ENCODE data around the gene EHD3.

Gene EHD3

DNA sequence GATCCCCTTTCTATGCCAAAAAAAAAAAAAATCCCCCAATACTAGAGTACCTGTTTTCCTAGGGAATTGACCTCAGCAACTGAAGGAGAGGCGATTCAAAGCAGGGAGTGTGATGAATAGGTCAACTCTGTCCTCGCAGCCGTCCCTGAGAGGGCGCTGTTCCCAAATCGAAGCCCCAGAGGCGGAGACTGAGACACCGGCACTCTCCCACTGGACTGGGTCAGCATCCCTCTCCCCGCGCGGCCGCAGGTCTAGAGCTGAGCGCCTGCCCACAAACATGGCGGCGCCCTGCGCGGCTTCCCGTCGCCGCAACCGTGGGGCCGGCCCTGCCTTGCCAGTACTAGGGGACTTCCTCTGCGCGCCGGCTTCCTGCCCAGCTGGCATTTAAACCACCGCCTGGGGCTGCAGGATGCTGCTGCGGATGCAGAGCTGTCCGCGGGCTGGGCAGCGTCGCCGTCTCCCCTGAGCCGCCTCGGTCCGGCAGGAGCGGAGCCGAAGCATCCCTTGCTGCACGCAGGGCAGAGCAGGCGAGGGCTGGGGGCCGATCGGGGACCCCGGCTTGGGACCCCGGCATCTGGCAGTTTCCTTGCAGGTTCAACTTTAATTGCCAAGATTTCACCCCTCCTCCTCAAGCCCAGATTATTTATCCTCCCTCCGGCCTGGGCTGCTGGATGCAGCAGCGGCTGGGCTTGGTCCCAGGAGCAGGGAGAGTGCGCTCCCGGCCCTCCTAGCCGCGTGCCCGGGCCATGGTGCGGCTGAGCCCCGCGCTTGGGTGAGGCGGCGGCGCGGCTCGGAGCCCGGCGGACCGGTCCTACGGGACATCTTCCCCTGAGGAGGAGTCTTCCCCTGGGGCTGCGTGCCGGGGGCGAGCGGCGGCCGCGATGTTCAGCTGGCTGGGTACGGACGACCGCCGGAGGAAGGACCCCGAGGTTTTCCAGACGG lies at the start of gene EHD3:
TSS of gene EHD3 (plus strand) at position 412 of the 942 bp plus-strand sequence. CDS start at position 882, 470 bp downstream.
- DNase-seq = peak; percentile 98

GRCh38 chr2:31187166-31187565 lies 46.8 kb upstream of the EHD3 start:
- no peak for DNase-seq

- DNase-seq = no peak
These were observed 45.8 kb upstream of the EHD3 start for GRCh38 chr2:31188131-31188530.

DNA sequence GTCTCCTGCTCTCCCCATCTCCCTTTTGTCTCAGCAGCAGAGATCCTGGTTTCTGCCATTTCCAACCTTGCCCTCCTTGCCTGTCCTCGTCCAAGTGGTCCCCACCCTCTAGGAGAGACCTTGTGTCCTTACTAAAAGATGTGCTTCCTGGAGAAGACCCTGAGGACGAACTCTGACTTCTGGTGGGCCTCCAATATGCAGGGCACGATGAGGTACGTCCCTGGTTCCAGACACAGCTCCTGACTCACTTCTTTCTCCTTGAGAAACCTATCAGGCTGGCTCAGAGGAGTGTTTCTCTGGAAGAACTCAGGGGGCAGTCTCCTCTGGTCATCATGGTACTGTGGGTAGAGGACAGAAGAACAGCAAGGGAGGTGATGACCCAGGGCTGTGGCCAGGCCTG lies 44.8 kb upstream of the EHD3 start:
- no peak for DNase-seq

GRCh38 chr2:31190188-31190587 lies 43.8 kb upstream of the EHD3 start:
- no peak for DNase-seq

DNA sequence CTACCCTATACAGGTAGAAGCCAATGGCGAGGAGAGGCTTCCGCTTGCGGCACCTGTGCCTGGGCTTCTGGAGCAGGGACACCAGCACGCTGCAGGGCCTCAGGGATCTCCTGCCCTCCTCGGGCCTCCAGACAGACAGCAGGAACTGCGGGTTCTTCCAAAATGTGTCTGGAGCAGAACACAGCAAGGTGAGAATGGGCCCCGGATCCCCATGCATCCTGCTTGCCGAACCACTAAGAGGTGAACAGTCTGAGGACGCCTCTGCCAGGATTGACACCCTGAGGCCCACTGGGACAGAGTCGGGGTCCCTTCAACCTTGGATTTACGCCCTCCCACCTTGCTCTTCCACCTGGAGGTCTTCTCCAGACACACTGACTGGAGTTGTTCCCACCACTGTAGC lies 42.0 kb upstream of the EHD3 start:
- DNase-seq = no peak

- DNase-seq = no peak
These were observed 41.6 kb upstream of the EHD3 start for GRCh38 chr2:31192396-31192795.

DNA sequence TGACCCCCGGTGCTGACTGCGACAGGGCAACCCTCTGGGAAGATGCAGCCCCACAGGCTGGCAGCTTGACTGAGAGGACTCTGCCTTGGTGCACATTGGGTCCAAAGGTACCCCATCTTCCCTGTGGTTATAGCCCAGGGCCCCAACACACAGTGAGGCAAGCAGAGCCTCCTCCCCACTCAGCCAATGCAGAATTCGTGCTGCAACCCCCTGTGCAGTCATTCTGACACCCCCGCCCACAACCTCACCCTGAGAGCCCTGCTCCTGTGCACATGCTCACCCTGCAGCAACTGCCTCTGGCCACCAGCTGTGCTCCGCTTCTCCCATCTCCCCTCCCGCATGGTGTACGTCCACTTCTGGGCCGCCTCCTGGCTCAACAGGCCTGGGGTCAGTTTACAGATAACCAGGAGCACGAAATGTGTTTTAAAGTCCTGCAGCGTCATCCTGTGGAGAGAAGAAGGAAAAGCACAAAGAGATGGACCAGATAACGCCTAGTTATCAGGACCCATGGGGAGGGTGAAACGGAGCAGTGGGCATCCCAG lies 41.0 kb upstream of the EHD3 start:
- no peak for DNase-seq

DNA sequence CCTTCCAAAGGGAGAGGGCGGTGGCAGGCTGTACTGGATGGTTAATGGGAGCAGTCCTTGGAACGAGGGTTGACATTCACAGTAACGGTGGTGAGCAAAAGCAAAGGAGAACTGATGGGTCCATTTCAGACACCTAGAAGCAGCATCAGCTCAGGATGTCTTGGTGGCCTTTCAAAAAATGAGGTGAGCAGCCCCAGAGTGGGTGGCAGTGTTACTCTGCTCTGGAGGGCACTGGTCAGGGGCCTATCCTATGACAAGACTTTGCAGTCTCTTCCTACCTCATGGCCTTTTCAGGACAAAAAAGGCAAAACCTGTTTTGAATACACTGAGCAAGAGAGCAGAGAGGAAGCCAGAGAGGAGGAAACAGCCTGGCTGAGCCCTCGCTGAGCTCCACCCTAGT lies 40.1 kb upstream of the EHD3 start:
- DNase-seq = no peak

DNA sequence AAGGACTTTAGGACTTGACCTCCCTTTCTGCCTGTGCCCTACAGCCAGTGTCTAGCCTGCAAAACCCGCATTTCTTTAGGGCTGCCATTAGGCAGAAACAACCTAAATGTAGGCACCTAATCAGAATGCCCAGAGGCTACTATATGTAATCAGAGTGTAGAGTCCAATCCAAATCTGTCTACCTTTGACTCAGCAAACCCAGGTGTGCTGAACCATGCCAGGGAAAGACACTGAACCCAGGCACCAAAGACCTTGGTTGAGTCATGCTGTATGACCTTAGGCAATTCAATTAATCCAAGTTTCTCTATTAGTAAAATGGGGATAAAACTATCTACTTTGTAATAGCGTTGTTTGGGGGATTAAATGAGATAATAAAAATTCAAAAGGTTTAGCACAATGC lies 37.3 kb upstream of the EHD3 start:
- DNase-seq = no peak

DNA sequence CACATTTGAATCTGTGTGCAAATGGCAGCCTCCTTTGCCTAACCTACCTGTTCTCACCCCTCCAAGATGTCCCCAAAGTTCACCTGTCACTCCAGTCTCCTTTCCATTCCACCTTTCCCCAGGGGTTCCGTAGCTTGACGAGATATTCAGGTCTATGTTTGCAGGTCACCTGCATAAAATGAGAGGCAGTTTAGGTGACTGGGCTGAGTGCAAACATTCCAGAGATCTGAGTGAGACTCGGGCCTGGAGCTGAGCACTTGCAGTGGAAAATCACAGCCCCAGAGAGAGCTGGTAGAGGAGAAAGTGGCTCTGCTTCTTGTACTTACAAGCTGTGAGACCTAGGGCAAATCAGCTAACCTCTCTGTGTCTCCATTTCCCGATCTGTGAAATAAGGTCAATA lies 36.8 kb upstream of the EHD3 start:
- no peak for DNase-seq

DNA sequence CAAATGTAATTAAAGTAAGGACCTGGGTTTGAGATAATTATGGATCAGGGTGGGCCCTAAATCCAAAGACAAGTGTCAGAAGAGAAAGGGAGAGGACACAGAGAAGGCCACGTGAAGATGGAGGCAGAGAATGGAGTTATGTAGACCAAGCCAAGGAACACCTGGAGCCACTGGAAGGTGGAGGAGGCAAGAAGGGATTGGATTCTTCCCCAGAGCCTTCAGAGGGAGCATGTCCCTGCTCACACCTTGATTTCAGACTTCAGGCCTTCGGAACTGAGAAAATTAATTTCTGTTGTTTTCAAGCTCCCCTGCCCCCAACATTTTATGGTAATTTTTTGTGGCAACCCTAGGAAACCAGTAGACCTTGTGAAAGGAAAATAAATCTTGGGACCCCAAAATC lies 36.3 kb upstream of the EHD3 start:
- no peak for DNase-seq

DNA sequence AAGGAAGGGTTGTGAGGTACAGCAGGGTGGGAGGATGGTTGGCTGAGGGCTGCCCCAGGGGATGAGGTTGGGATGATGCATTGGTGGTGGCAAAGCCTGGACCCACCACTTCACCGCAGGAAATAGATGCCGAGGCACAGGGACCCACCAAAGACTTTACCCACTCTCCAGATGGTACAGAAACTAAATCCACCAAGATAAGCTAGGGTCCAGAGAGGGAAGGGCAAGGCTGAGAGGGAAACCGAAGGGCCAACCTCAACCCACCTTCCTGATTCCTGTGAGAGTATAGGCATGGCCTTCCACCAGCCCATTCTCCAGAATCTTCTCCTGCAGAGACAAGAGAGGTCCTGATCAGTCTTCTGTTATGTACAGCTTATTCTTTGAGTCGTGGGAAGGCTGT lies 34.7 kb upstream of the EHD3 start:
- DNase-seq = no peak

DNA sequence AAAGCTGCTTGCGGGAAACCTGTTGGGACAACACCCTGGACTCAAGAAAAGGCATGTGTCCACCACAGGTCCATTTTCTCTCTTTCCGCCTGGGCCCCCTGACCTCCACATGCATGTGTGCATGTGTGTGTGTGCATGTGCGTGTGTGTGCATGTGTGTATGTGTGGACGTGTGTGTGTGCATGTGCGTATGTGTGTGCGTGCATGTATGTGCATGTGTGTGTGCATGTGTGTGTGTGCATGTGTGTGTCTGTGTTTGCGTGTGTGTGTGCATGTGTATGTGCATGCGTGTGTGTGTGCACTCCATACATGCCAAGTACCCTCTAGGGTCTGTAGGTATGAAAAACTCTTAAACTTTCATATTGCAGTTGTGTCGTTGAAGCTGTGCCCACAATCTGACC lies 33.0 kb upstream of the EHD3 start:
- no peak for DNase-seq

GRCh38 chr2:31202041-31202440 lies 31.9 kb upstream of the EHD3 start:
- no peak for DNase-seq

DNA sequence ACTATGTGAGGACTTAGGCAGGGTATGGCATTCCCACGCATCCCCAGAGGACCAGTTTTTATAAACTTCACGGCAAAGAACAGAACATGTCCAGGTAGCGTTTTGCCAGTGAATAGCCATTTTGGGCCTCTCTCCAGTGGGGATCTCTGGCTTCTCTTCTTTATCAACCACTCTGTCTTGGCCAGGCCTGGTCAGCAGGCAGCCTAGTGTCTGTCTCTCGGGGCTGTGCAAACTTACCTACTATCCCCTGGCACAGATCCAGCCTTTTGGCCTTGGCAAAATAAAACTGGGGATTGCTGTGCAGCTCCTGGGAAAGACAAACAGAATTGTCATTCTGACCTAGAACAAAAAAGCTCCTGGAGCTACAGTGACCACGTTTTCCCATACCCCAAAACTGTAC lies 31.1 kb upstream of the EHD3 start:
- no peak for DNase-seq

- no peak for DNase-seq
These were observed 30.0 kb upstream of the EHD3 start for GRCh38 chr2:31203916-31204315.

DNA sequence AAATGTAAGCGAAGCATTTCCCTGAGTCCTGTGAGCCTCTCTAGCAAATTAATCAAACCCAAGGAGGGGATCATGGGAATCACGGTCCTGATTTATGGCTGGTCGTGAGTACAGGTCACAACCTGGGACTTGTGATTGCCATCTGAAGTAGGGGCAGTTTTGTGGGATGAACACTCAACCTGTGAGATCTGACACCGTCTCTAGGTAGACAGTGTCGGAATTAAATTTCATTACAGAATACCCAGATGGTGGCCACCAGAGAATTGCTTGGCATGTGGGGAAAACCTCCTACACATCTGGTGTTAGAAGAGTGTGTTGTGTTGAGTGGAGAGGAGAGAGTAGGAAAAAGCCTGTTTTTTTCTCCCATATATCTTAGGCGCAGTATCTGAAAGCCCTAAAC lies 29.2 kb upstream of the EHD3 start:
- no peak for DNase-seq

DNA sequence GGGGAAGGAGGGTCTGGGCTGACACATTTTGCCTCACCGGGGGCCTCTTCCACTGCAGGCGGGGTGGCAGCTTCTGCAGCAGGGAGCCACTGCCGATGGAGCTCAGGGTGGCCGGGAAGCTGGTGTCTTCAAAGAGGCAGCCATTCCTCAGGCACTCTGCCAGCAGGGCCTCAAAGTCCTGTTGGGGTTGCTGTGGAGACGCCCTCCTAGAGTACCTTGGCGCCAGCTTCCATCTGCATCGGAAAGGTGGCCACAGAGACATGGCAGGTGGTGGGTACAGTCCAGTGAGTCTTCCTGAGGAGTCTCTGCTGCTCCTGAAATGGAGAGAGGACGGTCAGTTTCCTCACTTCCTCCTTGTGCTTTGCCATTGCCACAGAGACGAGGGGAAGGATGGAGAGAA lies 28.8 kb upstream of the EHD3 start:
- no peak for DNase-seq

GRCh38 chr2:31205613-31206012 lies 28.3 kb upstream of the EHD3 start:
- DNase-seq = no peak

GRCh38 chr2:31207790-31208189 lies 26.2 kb upstream of the EHD3 start:
- DNase-seq = peak; percentile 52

GRCh38 chr2:31208240-31208639 lies 25.7 kb upstream of the EHD3 start:
- DNase-seq = no peak

DNA sequence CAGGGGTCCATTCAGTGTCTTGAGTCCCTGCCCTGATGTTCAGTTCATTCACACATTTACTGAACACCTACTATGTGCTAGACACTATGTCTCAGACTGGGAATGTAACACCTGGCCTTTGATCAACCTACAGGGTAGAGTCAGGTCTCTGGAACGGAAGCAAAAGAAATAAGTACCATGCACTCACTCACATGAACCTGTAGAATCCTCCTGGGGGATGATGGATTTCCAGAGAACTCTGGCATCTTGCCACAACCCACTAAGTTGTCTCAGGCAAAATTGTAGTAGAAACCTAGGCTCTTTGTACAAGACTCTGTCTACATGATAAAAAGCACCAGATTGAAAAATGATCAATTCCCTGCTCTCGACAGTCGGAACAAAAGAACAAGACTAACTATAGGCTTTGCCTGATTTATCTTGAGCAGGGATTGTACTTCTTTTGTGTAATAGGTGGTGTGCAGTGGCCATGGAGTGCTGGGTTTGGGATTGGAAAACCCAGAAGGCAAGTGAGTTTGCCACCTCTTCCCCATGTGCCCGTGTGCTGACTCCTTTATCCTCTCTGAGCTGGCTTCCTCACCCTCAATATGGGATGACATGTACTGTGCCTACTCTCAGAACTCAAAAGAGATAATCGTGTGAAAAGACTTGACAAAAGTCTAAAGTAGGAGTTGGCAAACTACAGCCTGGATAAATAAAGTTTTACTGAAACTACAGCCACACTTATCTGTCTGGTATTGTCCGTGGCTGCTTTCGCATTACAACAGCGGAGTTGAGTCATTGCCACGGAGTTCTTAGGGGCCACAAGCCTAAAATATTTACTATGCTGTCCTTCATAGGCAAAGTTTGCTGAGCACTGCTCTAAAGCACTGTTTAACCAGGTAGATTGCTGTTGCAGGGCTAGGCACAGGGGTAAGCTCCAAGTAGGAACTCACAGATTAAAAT lies 21.0 kb upstream of the EHD3 start:
- DNase-seq = peak; percentile 6

All from NCI-H82 (cell line).